ENCODE data around the gene CCDC149.

Gene CCDC149

DNA sequence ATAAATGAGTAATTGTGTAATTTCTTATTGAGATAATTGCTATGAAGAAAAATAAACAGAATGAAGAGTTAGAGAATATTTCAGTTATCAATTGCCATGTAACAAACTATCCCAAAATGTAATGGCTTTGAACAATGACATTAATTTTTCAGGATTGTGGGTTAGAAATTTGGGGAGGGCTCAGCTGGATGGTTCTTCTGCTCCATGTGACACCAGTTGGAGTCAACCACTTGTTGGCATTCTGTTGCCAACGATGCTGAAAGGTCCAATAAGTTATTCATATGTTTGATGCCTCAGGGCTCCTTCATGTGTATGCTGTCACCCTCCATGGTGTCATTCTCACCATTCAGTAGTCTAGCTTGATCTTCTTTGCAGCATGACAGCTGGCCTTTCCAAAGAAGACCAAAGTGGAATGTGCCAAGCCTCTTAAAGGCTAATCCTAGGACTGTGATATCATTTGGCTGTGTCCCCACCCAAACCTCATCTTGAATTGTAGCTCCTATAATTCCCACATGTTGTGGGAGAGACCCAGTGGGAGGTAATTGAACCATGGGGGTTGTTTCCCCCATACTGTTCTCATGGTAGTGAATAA, 20.9 kb upstream of the CCDC149 start:
- Histone ChIP-seq H3K9ac (ENCODE audit: low read depth in 1 of 2, low read length in 2 of 2) (no peak overlapping the region), H3K4me1 (ENCODE audit: control insufficient read depth in 1 of 2, insufficient read depth in 2 of 2, low read length in 2 of 2) (no peaks in the 10 kb centered on the region), H3K27ac (ENCODE audit: low read depth, low read length) (no peak overlapping the region), H3K9me3 (ENCODE audit: control insufficient read depth in 1 of 2, low read length in 2 of 2) (peaks cover 0 to 5% of the 10 kb centered on the region in 2 donors), H3K36me3 (ENCODE audit: control insufficient read depth in 1 of 2, insufficient read depth in 2 of 2, low read length in 2 of 2) (no peaks in the 10 kb centered on the region), H3K4me3 (ENCODE audit: low read depth in 1 of 2, low read length in 2 of 2) (no peak overlapping the region), H3K27me3 (ENCODE audit: control insufficient read depth in 1 of 2, insufficient read depth in 2 of 2, low read length in 2 of 2) (no peaks in the 10 kb centered on the region)

GRCh38 chr4:24932515-24933225, 19.8 kb upstream of the CCDC149 start:
- Histone ChIP-seq H3K9me3 (ENCODE audit: control insufficient read depth in 1 of 2, low read length in 2 of 2) (peaks cover 0 to 5% of the 10 kb centered on the region in 2 donors), H3K9ac (ENCODE audit: low read depth in 1 of 2, low read length in 2 of 2) (no peak overlapping the region), H3K27me3 (ENCODE audit: control insufficient read depth in 1 of 2, insufficient read depth in 2 of 2, low read length in 2 of 2) (no peaks in the 10 kb centered on the region), H3K27ac (ENCODE audit: low read depth, low read length) (no peak overlapping the region), H3K4me3 (ENCODE audit: low read depth in 1 of 2, low read length in 2 of 2) (no peak overlapping the region), H3K36me3 (ENCODE audit: control insufficient read depth in 1 of 2, insufficient read depth in 2 of 2, low read length in 2 of 2) (no peaks in the 10 kb centered on the region), H3K4me1 (ENCODE audit: control insufficient read depth in 1 of 2, insufficient read depth in 2 of 2, low read length in 2 of 2) (no peaks in the 10 kb centered on the region)

DNA sequence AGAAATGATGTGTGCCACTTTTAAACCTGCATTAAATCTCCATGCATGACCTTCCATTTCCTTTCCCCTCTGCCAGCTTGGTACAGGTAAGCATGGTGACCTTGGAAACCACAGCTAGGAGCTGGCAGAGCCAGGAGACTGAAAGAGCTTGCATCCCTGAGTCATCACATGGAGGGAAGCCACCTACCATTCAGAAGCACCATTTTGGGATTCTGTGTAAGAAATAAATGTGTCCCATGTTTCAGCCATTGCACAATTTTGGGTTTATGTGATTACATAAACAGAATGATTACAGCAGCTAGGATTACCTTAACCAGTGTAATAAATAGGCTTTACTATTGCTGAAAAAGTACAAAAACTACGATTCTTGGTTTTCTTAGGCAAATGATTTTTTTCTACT, 17.3 kb upstream of the CCDC149 start:
- H3K27ac ChIP-seq (ENCODE audit: low read depth, low read length): no peak overlapping the region
- H3K9me3 ChIP-seq (ENCODE audit: control insufficient read depth in 1 of 2, low read length in 2 of 2): peaks cover 0 to 5% of the 10 kb centered on the region in 2 donors
- H3K36me3 ChIP-seq (ENCODE audit: control insufficient read depth in 1 of 2, insufficient read depth in 2 of 2, low read length in 2 of 2): no peaks in the 10 kb centered on the region
- H3K9ac ChIP-seq (ENCODE audit: low read depth in 1 of 2, low read length in 2 of 2): no peak overlapping the region
- H3K27me3 ChIP-seq (ENCODE audit: control insufficient read depth in 1 of 2, insufficient read depth in 2 of 2, low read length in 2 of 2): no peaks in the 10 kb centered on the region
- H3K4me3 ChIP-seq (ENCODE audit: low read depth in 1 of 2, low read length in 2 of 2): no peak overlapping the region
- no peaks in the 10 kb centered on the region for H3K4me1 ChIP-seq (ENCODE audit: control insufficient read depth in 1 of 2, insufficient read depth in 2 of 2, low read length in 2 of 2)

DNA sequence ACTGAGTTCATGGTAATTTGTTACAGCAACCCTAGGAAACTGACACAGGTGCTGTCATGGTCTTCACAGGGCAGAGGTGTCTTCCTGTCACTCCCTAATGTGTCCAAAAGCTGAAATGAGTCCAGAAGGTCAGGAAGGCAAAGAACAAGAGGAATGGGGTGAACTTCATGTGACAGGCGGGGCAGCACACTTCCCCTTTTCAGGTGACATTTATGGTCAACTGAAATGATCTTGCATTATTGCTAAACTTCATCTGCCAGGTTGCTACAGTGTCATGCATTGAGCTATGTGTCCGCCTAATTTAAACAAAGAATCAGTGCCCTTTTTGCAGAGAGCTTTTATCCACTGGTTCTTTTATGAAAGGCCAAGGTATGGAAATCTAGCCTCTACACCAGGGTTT, 15.9 kb upstream of the CCDC149 start:
- no peaks in the 10 kb centered on the region for H3K4me1 ChIP-seq (ENCODE audit: control insufficient read depth in 1 of 2, insufficient read depth in 2 of 2, low read length in 2 of 2)
- H3K27me3 ChIP-seq (ENCODE audit: control insufficient read depth in 1 of 2, insufficient read depth in 2 of 2, low read length in 2 of 2): no peaks in the 10 kb centered on the region
- H3K9ac ChIP-seq (ENCODE audit: low read depth in 1 of 2, low read length in 2 of 2): no peak overlapping the region
- H3K9me3 ChIP-seq (ENCODE audit: control insufficient read depth in 1 of 2, low read length in 2 of 2): peaks cover 0 to 2% of the 10 kb centered on the region in 2 donors
- no peak overlapping the region for H3K4me3 ChIP-seq (ENCODE audit: low read depth in 1 of 2, low read length in 2 of 2)
- H3K27ac ChIP-seq (ENCODE audit: low read depth, low read length): no peak overlapping the region
- H3K36me3 ChIP-seq (ENCODE audit: control insufficient read depth in 1 of 2, insufficient read depth in 2 of 2, low read length in 2 of 2): no peaks in the 10 kb centered on the region

- H3K27me3 ChIP-seq (ENCODE audit: control insufficient read depth in 1 of 2, insufficient read depth in 2 of 2, low read length in 2 of 2): no peaks in the 10 kb centered on the region
- no peaks in the 10 kb centered on the region for H3K36me3 ChIP-seq (ENCODE audit: control insufficient read depth in 1 of 2, insufficient read depth in 2 of 2, low read length in 2 of 2)
- H3K9ac ChIP-seq (ENCODE audit: low read depth in 1 of 2, low read length in 2 of 2): no peak overlapping the region
- H3K9me3 ChIP-seq (ENCODE audit: control insufficient read depth in 1 of 2, low read length in 2 of 2): no peaks in the 10 kb centered on the region
- H3K27ac ChIP-seq (ENCODE audit: low read depth, low read length): no peak overlapping the region
- H3K4me1 ChIP-seq (ENCODE audit: control insufficient read depth in 1 of 2, insufficient read depth in 2 of 2, low read length in 2 of 2): no peaks in the 10 kb centered on the region
- no peak overlapping the region for H3K4me3 ChIP-seq (ENCODE audit: low read depth in 1 of 2, low read length in 2 of 2)
Measured at GRCh38 chr4:24927049-24927448, 14.2 kb upstream of the CCDC149 start.

DNA sequence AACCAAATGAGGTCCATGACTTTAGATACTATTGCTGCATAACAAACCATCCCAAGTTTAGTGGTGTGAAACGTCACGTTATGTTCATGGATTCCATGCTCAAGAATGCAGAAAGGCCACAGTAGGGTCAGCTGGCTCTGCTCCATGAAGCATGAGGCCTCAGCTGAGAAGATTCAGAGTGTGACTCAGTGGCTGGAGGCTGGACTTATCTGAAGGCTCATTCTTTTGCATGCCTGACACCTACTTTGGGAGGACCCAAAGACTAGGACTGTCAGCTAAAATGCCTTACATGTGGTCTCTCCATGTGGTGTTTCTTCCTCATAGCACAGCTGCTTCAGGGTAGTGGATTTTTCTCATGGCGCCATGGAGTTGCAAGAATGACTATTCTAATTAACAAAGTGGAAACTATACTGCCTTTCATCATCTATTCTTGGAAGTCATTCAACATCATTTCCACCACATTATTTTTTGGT, 11.5 kb upstream of the CCDC149 start:
- Histone ChIP-seq H3K9me3 (ENCODE audit: control insufficient read depth in 1 of 2, low read length in 2 of 2) (peaks cover 0 to 8% of the 10 kb centered on the region in 2 donors), H3K36me3 (ENCODE audit: control insufficient read depth in 1 of 2, insufficient read depth in 2 of 2, low read length in 2 of 2) (no peaks in the 10 kb centered on the region), H3K27ac (ENCODE audit: low read depth, low read length) (no peak overlapping the region), H3K4me3 (ENCODE audit: low read depth in 1 of 2, low read length in 2 of 2) (no peak overlapping the region), H3K4me1 (ENCODE audit: control insufficient read depth in 1 of 2, insufficient read depth in 2 of 2, low read length in 2 of 2) (no peaks in the 10 kb centered on the region), H3K9ac (ENCODE audit: low read depth in 1 of 2, low read length in 2 of 2) (no peak overlapping the region), H3K27me3 (ENCODE audit: control insufficient read depth in 1 of 2, insufficient read depth in 2 of 2, low read length in 2 of 2) (no peaks in the 10 kb centered on the region)

- H3K27me3 ChIP-seq (ENCODE audit: control insufficient read depth in 1 of 2, insufficient read depth in 2 of 2, low read length in 2 of 2): no peaks in the 10 kb centered on the region
- H3K9ac ChIP-seq (ENCODE audit: low read depth in 1 of 2, low read length in 2 of 2): no peak overlapping the region
- no peaks in the 10 kb centered on the region for H3K36me3 ChIP-seq (ENCODE audit: control insufficient read depth in 1 of 2, insufficient read depth in 2 of 2, low read length in 2 of 2)
- no peaks in the 10 kb centered on the region for H3K4me1 ChIP-seq (ENCODE audit: control insufficient read depth in 1 of 2, insufficient read depth in 2 of 2, low read length in 2 of 2)
- H3K4me3 ChIP-seq (ENCODE audit: low read depth in 1 of 2, low read length in 2 of 2): no peak overlapping the region
- no peak overlapping the region for H3K27ac ChIP-seq (ENCODE audit: low read depth, low read length)
- H3K9me3 ChIP-seq (ENCODE audit: control insufficient read depth in 1 of 2, low read length in 2 of 2): peaks cover 0 to 8% of the 10 kb centered on the region in 2 donors
Measured at GRCh38 chr4:24923550-24923949, 10.7 kb upstream of the CCDC149 start.

- no peaks in the 10 kb centered on the region for H3K4me1 ChIP-seq (ENCODE audit: control insufficient read depth in 1 of 2, insufficient read depth in 2 of 2, low read length in 2 of 2)
Measured at GRCh38 chr4:24923002-24923401, 10.2 kb upstream of the CCDC149 start.

DNA sequence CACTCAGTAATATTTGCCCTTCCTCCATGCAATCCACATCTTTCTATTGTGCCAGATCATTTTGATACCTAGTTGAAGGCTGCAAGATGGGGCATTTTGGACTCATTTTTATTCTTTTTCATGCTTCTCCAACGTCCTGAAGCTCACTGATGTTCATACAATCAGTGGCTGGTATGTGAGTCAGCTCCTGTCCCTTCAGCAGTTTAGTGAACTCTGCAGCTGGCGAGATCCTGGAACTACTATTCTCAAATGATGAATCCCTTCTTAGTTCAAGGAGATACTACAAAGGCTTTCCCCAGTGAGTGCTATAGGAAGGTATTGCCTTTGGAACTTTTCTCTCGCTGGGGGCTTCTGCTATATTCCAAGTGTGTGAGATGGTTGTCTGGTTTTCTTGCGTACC, 9.6 kb upstream of the CCDC149 start:
- Histone ChIP-seq H3K4me3 (ENCODE audit: low read depth in 1 of 2, low read length in 2 of 2) (no peak overlapping the region), H3K4me1 (ENCODE audit: control insufficient read depth in 1 of 2, insufficient read depth in 2 of 2, low read length in 2 of 2) (no peaks in the 10 kb centered on the region), H3K9me3 (ENCODE audit: control insufficient read depth in 1 of 2, low read length in 2 of 2) (peaks cover 0 to 8% of the 10 kb centered on the region in 2 donors), H3K36me3 (ENCODE audit: control insufficient read depth in 1 of 2, insufficient read depth in 2 of 2, low read length in 2 of 2) (no peaks in the 10 kb centered on the region), H3K9ac (ENCODE audit: low read depth in 1 of 2, low read length in 2 of 2) (no peak overlapping the region), H3K27ac (ENCODE audit: low read depth, low read length) (no peak overlapping the region), H3K27me3 (ENCODE audit: control insufficient read depth in 1 of 2, insufficient read depth in 2 of 2, low read length in 2 of 2) (no peaks in the 10 kb centered on the region)

More at GRCh38 chr4:24923002-24923401, 10.2 kb upstream of the CCDC149 start:
- H3K4me3 ChIP-seq (ENCODE audit: low read depth in 1 of 2, low read length in 2 of 2): no peak overlapping the region
- no peak overlapping the region for H3K9ac ChIP-seq (ENCODE audit: low read depth in 1 of 2, low read length in 2 of 2)
- peaks cover 0 to 8% of the 10 kb centered on the region in 2 donors for H3K9me3 ChIP-seq (ENCODE audit: control insufficient read depth in 1 of 2, low read length in 2 of 2)
- no peaks in the 10 kb centered on the region for H3K27me3 ChIP-seq (ENCODE audit: control insufficient read depth in 1 of 2, insufficient read depth in 2 of 2, low read length in 2 of 2)
- no peak overlapping the region for H3K27ac ChIP-seq (ENCODE audit: low read depth, low read length)
- H3K36me3 ChIP-seq (ENCODE audit: control insufficient read depth in 1 of 2, insufficient read depth in 2 of 2, low read length in 2 of 2): no peaks in the 10 kb centered on the region

GRCh38 chr4:24921491-24921890, 8.6 kb upstream of the CCDC149 start:
- H3K9me3 ChIP-seq (ENCODE audit: control insufficient read depth in 1 of 2, low read length in 2 of 2): peaks cover 0 to 8% of the 10 kb centered on the region in 2 donors
- no peaks in the 10 kb centered on the region for H3K36me3 ChIP-seq (ENCODE audit: control insufficient read depth in 1 of 2, insufficient read depth in 2 of 2, low read length in 2 of 2)
- H3K27me3 ChIP-seq (ENCODE audit: control insufficient read depth in 1 of 2, insufficient read depth in 2 of 2, low read length in 2 of 2): no peaks in the 10 kb centered on the region
- H3K27ac ChIP-seq (ENCODE audit: low read depth, low read length): no peak overlapping the region
- H3K4me1 ChIP-seq (ENCODE audit: control insufficient read depth in 1 of 2, insufficient read depth in 2 of 2, low read length in 2 of 2): no peaks in the 10 kb centered on the region
- H3K4me3 ChIP-seq (ENCODE audit: low read depth in 1 of 2, low read length in 2 of 2): no peak overlapping the region
- H3K9ac ChIP-seq (ENCODE audit: low read depth in 1 of 2, low read length in 2 of 2): no peak overlapping the region
